ENCODE results near the gene ITGA1.

ITGA1 gene

GRCh38 chr5:52822437-52822836 lies 34.7 kb downstream of the ITGA1 start:
- no peaks in the 10 kb centered on the region for H3K27me3 ChIP-seq (replicated peaks; ENCODE audit: insufficient read depth, low read length)
- H4K20me1 ChIP-seq (ENCODE audit: insufficient read depth, low read length): no peaks in the 10 kb centered on the region
- no peak overlapping the region for H3K4me3 ChIP-seq (ENCODE audit: low read length)
- H3K4me1 ChIP-seq (ENCODE audit: low read length): no peaks in the 10 kb centered on the region
- no peak overlapping the region for H3K9ac ChIP-seq (ENCODE audit: low read length)
- H3K36me3 ChIP-seq (replicated peaks; ENCODE audit: insufficient read depth, low read length): no peaks in the 10 kb centered on the region
- H3K27ac ChIP-seq (ENCODE audit: low read length): no peak overlapping the region
- H3K4me2 ChIP-seq (ENCODE audit: low read depth, low read length): no peak overlapping the region
- no peaks in the 10 kb centered on the region for H3K79me2 ChIP-seq (ENCODE audit: low read length)
- no peaks in the 10 kb centered on the region for H3K9me2 ChIP-seq (replicated peaks; ENCODE audit: insufficient read depth, low read length)
- TF ChIP-seq EZH2phosphoT487 (IDR thresholded peaks at IDR 0.05; ENCODE audit: low read length): no peak
- no peaks in the 10 kb centered on the region for H3K9me3 ChIP-seq (replicated peaks; ENCODE audit: insufficient read depth, low read length)
- no peak for DNase-seq
- no peaks in the 10 kb centered on the region for H3F3A ChIP-seq (ENCODE audit: insufficient read depth, low read length)
- H2AFZ ChIP-seq (ENCODE audit: low read length): no peak overlapping the region

DNA sequence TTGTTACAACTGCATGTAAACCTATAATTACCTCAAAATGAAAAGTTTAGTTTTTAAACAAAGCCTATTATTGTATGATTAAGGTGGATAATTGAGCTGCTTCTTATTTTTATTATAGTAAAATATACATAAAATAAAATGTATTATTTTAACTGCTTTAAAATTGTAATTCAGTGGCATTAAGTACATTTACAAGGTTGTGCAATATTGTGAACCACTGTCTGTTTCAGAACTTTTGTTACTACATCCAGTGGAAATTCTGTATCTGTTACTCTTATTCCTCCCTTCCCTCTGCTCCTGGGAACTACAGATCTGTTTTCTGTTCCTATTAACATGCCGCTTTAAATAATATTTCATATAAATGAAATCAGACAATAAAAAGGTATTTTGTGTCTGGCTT lies 37.1 kb downstream of the ITGA1 start:
- no peaks in the 10 kb centered on the region for H3K9me2 ChIP-seq (replicated peaks; ENCODE audit: insufficient read depth, low read length)
- DNase-seq: no peak

DNA sequence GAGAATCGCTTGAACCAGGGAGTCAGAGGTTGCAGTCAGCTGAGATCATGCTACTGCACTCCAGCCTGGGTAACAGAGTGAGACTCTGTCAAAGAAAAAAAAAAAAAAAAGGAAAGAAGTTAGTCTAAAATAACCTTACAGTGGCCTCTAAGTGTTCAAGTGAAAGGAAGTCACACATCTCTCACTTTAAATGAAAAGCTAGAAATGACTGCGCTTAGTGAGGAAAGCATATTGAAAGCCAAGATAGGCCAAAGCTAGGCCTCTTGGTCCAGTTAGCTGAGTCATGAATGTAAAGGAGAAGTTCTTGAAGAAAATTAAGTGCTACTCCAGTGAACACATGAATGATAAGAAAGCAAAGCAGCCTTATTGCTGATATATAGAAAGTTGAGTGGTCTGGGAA lies 38.1 kb downstream of the ITGA1 start:
- H3K9me2 ChIP-seq (replicated peaks; ENCODE audit: insufficient read depth, low read length): no peaks in the 10 kb centered on the region
- H3K27ac ChIP-seq (ENCODE audit: low read length): no peak overlapping the region
- H3K9me3 ChIP-seq (replicated peaks; ENCODE audit: insufficient read depth, low read length): no peaks in the 10 kb centered on the region
- no peaks in the 10 kb centered on the region for H3F3A ChIP-seq (ENCODE audit: insufficient read depth, low read length)
- H2AFZ ChIP-seq (ENCODE audit: low read length): no peak overlapping the region
- H3K79me2 ChIP-seq (ENCODE audit: low read length): no peaks in the 10 kb centered on the region
- H3K9ac ChIP-seq (ENCODE audit: low read length): no peak overlapping the region
- H3K36me3 ChIP-seq (replicated peaks; ENCODE audit: insufficient read depth, low read length): no peaks in the 10 kb centered on the region
- no peak overlapping the region for H3K4me3 ChIP-seq (ENCODE audit: low read length)
- no peak overlapping the region for H3K4me2 ChIP-seq (ENCODE audit: low read depth, low read length)
- TF ChIP-seq CTCF (IDR thresholded peaks at IDR 0.05; ENCODE audit: low read length): no peak
- no peak for TF ChIP-seq EZH2 (optimal IDR thresholded peaks at IDR 0.05; ENCODE audit: low read depth, low read length)
- TF ChIP-seq EZH2phosphoT487 (IDR thresholded peaks at IDR 0.05; ENCODE audit: low read length): no peak
- no peaks in the 10 kb centered on the region for H3K27me3 ChIP-seq (replicated peaks; ENCODE audit: insufficient read depth, low read length)
- no peaks in the 10 kb centered on the region for H4K20me1 ChIP-seq (ENCODE audit: insufficient read depth, low read length)
- no peak for DNase-seq
- H3K4me1 ChIP-seq (ENCODE audit: low read length): no peaks in the 10 kb centered on the region

More for the DNA sequence above, 37.1 kb downstream of the ITGA1 start:
- TF ChIP-seq EZH2phosphoT487 (IDR thresholded peaks at IDR 0.05; ENCODE audit: low read length) (no peak), CTCF (IDR thresholded peaks at IDR 0.05; ENCODE audit: low read length) (no peak), EZH2 (optimal IDR thresholded peaks at IDR 0.05; ENCODE audit: low read depth, low read length) (no peak)
- Histone ChIP-seq H3K27ac (ENCODE audit: low read length) (no peak overlapping the region), H3K4me1 (ENCODE audit: low read length) (no peaks in the 10 kb centered on the region), H3K27me3 (replicated peaks; ENCODE audit: insufficient read depth, low read length) (no peaks in the 10 kb centered on the region), H3K79me2 (ENCODE audit: low read length) (no peaks in the 10 kb centered on the region), H4K20me1 (ENCODE audit: insufficient read depth, low read length) (no peaks in the 10 kb centered on the region), H3K4me3 (ENCODE audit: low read length) (no peak overlapping the region), H2AFZ (ENCODE audit: low read length) (no peak overlapping the region), H3F3A (ENCODE audit: insufficient read depth, low read length) (no peaks in the 10 kb centered on the region), H3K9ac (ENCODE audit: low read length) (no peak overlapping the region), H3K4me2 (ENCODE audit: low read depth, low read length) (no peak overlapping the region), H3K9me3 (replicated peaks; ENCODE audit: insufficient read depth, low read length) (no peaks in the 10 kb centered on the region), H3K36me3 (replicated peaks; ENCODE audit: insufficient read depth, low read length) (no peaks in the 10 kb centered on the region)

GRCh38 chr5:52827815-52828214 lies 40.1 kb downstream of the ITGA1 start:
- Histone ChIP-seq H3K9me2 (replicated peaks; ENCODE audit: insufficient read depth, low read length) (no peaks in the 10 kb centered on the region), H4K20me1 (ENCODE audit: insufficient read depth, low read length) (no peaks in the 10 kb centered on the region), H3K79me2 (ENCODE audit: low read length) (no peaks in the 10 kb centered on the region), H3K27ac (ENCODE audit: low read length) (no peak overlapping the region), H3K4me1 (ENCODE audit: low read length) (no peaks in the 10 kb centered on the region), H2AFZ (ENCODE audit: low read length) (no peak overlapping the region), H3K9ac (ENCODE audit: low read length) (no peak overlapping the region), H3K4me2 (ENCODE audit: low read depth, low read length) (no peak overlapping the region), H3K9me3 (replicated peaks; ENCODE audit: insufficient read depth, low read length) (no peaks in the 10 kb centered on the region), H3K36me3 (replicated peaks; ENCODE audit: insufficient read depth, low read length) (no peaks in the 10 kb centered on the region), H3K27me3 (replicated peaks; ENCODE audit: insufficient read depth, low read length) (no peaks in the 10 kb centered on the region), H3K4me3 (ENCODE audit: low read length) (no peak overlapping the region), H3F3A (ENCODE audit: insufficient read depth, low read length) (no peaks in the 10 kb centered on the region)
- TF ChIP-seq EZH2phosphoT487 (IDR thresholded peaks at IDR 0.05; ENCODE audit: low read length) (no peak), CTCF (IDR thresholded peaks at IDR 0.05; ENCODE audit: low read length) (no peak), EZH2 (optimal IDR thresholded peaks at IDR 0.05; ENCODE audit: low read depth, low read length) (no peak)
- no peak for DNase-seq
